H1 (cell line): Measurements from ENCODE around the gene TPD52L2. TPM values are rescaled to one million over a fixed set of nuclear protein-coding genes. Genes with fewer than 3 reads are reported as not detected.

Experiments
- BCL11A ChIP-seq, 2 experiments: IDR thresholded peaks; one replicate each; pipeline ENCODE4 v1.6.1; 2011; ENCODE audit warnings: low read depth in 2 of 2, low read length in 2 of 2, mild to moderate bottlenecking in 2 of 2
- CBX8 ChIP-seq: fragments of 300-800, 300-1000 bp; sonication (generic); IDR thresholded peaks from 2 replicates; pipeline ENCODE4 v1.7.1; 2016; ENCODE audit warnings: low read depth, low read length, borderline replicate concordance
- CHD7 ChIP-seq: fragments of 300-600 bp; sonication (generic); IDR thresholded peaks from 2 replicates; pipeline ENCODE4 v1.7.1; 2012; ENCODE audit warnings: low read length, moderate library complexity, mild to moderate bottlenecking, inconsistent platforms; ENCODE audit not compliant: insufficient replicate concordance
- FOSL1 ChIP-seq: IDR thresholded peaks from 2 replicates; pipeline ENCODE4 v1.6.1; 2011; ENCODE audit warnings: mild to moderate bottlenecking, low read depth, low read length, moderate library complexity; ENCODE audit not compliant: insufficient read depth
- KDM5A ChIP-seq: fragments of 200-600 bp; IDR thresholded peaks from 2 replicates; pipeline ENCODE4 v1.7.1; 2012; ENCODE audit warnings: mild to moderate bottlenecking, low read length, inconsistent platforms, mixed read lengths
- SRF ChIP-seq: IDR thresholded peaks from 2 replicates; pipeline ENCODE4 v1.6.1; 2011; ENCODE audit warnings: mild to moderate bottlenecking, low read depth, low read length, moderate library complexity
- polyA plus RNA-seq, 7 experiments: library from polyadenylated mRNA; depleted of rRNA in 3 of 7; stranded (reverse) in 5 of 7; unstranded in 2 of 7; fragments of >200 nt in 5 of 7; fragments of 200-250 nt in 2 of 7; gene quantifications; 1 replicate in 5 of 7; 2 replicates in 1 of 7; 4 replicates in 1 of 7; pipeline versions ENCODE4 v1.2.1 to v1.2.3, GENCODE V29; 2011 to 2013; ENCODE audit warnings: missing spikeins in 2 of 7, mixed read lengths in 2 of 7
- total RNA-seq: library from RNA; stranded (reverse); fragmentation: NEBNext Ultra II Directional; extraction: Animal tissue kit (Norgen Biotek cat#: 25700); gene quantifications from 2 replicates; pipeline ENCODE4 v1.2.1, GENCODE V29; 2021

The TPD52L2 gene
- total and polyA plus RNA-seq, 2 of the 8 experiments (the other 6 are each of a cell fraction or from before 2014, with no cell fraction given): 77.1 to 80.2 TPM

- TF ChIP-seq CHD7 (no peak), BCL11A (IDR thresholded peaks at IDR 0.05; ENCODE audit: low read depth in 2 of 2, low read length in 2 of 2) (no peak), CBX8 (no peak), SRF (no peak), KDM5A (no peak), FOSL1 (no peak)
- TF ChIP-seq, all 59 proteins: peak for 9
Observed at GRCh38 chr20:63829945-63830835, 34.9 kb upstream of the TPD52L2 start (continued).
